K562 (cell line): ENCODE data around the gene MAP3K7CL. TPM values are rescaled to one million over a fixed set of nuclear protein-coding genes. Genes with fewer than 3 reads are reported as not detected.

ENCODE experiments used
- CHD4 ChIP-seq: fragments of 200-600 bp; sonication (generic); IDR thresholded peaks from 3 replicates; pipeline ENCODE4 v1.6.1; 2012; ENCODE audit warnings: low read depth, mild to moderate bottlenecking, mixed read lengths, low read length, inconsistent platforms; ENCODE audit not compliant: insufficient read depth, insufficient replicate concordance, poor library complexity, severe bottlenecking
- FOSL1 ChIP-seq: fragments of 200-800 bp; sonication (Bioruptor generic); conservative IDR thresholded peaks from 2 replicates; pipeline ENCODE4 v1.6.1; 2016; ENCODE audit warnings: missing genetic modification characterization, missing compliant biosample characterization
- RBM17 ChIP-seq: fragments of 200-400 bp; formaldehyde crosslinking; IDR thresholded peaks from 2 replicates; pipeline ENCODE4 v1.6.1; 2017; ENCODE audit warnings: low read depth, mild to moderate bottlenecking, low read length, borderline replicate concordance
- TCF3 ChIP-seq: sonication (generic); formaldehyde crosslinking; IDR thresholded peaks from 2 replicates; pipeline ENCODE4 v1.4.0; 2020; ENCODE audit warnings: mild to moderate bottlenecking, missing genetic modification reagents
- polyA plus RNA-seq, 8 experiments: library from polyadenylated mRNA; depleted of rRNA in 4 of 8; stranded (reverse) in 5 of 8; unstranded in 3 of 8; fragments of >200 nt; fragmentation: Nextera tagmentation in 2 of 8; fragmentation: Illumina TruSeq in 1 of 8; extraction: Ambion mirVana in 2 of 8; extraction: Trizol in 1 of 8; gene quantifications; 2 replicates each; pipeline versions ENCODE4 v1.2.1 to v1.2.3, GENCODE V29; 2011 to 2014; ENCODE audit warnings: inconsistent platforms in 1 of 8, missing spikeins in 1 of 8
- total RNA-seq, 7 experiments: library from RNA; depleted of rRNA in 6 of 7; stranded (reverse); fragments of >200 nt in 6 of 7; fragmentation: Illumina TruSeq in 2 of 7; extraction: Trizol in 2 of 7; gene quantifications; 2 replicates each; pipeline versions ENCODE4 v1.2.1 to v1.2.3, GENCODE V29; 2011 to 2021; ENCODE audit warnings: low replicate concordance in 1 of 7
- TF ChIP-seq, protein P1 (sequence below), 2 experiments: fragments of 450-650 bp; IDR thresholded peaks; 2 replicates each; pipeline ENCODE4 v1.6.1; 2016; ENCODE audit warnings: mild to moderate bottlenecking in 2 of 2, borderline replicate concordance in 1 of 2, low read depth in 1 of 2, moderate library complexity in 1 of 2
- TF ChIP-seq, protein P2 (sequence below): fragments of 250-450 bp; sonication (Bioruptor Pico); IDR thresholded peaks from 2 replicates; pipeline ENCODE4 v1.4.0; 2020; ENCODE audit warnings: mild to moderate bottlenecking, moderate library complexity
- TF ChIP-seq, protein P3 (sequence below): fragments of 200-800 bp; sonication (Bioruptor generic); IDR thresholded peaks from 2 replicates; pipeline ENCODE4 v1.6.1; 2017; ENCODE audit warnings: missing genetic modification characterization, missing compliant biosample characterization
- TF ChIP-seq, protein P4 (sequence below): fragments of 450-650 bp; IDR thresholded peaks from 2 replicates; pipeline ENCODE4 v1.6.1; 2016; ENCODE audit warnings: missing biosample characterization, missing genetic modification characterization
- TF ChIP-seq, protein P5 (sequence below), 2 experiments: fragments of 450-650 bp; IDR thresholded peaks; 2 replicates each; pipeline ENCODE4 v1.6.1; 2018; ENCODE audit warnings: mild to moderate bottlenecking in 2 of 2, low read depth in 1 of 2; ENCODE audit not compliant: partially characterized antibody in 2 of 2

Gene MAP3K7CL
- total and polyA plus RNA-seq, 9 of the 15 experiments (the other 6 are each of a cell fraction or from before 2014, with no cell fraction given), result 0.13 to 0.15 (median 0.14) TPM; not detected in 6

DNA sequence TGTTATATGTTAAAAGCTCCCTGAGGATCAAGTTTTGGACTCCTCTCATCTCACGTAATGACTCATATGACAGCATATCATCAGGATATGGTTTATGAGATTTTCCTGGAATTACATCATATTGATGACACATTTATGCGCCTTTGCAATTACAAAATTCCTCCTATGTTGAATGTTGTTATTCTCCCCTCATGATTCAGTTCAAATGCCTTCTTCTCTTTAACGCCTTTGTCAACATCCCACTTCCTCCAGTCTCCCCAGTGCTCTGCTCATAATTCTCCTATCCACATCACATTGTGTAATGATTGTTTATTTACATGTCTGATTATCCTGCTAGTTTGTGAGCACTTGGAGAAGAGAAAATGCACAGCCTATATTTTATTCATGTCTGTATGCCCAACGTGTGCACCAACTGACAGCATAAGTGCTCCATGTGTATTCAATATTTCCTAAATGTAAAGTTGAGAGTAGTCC lies 87.4 kb downstream of the MAP3K7CL start (continued):
- TF ChIP-seq, protein P1, sequence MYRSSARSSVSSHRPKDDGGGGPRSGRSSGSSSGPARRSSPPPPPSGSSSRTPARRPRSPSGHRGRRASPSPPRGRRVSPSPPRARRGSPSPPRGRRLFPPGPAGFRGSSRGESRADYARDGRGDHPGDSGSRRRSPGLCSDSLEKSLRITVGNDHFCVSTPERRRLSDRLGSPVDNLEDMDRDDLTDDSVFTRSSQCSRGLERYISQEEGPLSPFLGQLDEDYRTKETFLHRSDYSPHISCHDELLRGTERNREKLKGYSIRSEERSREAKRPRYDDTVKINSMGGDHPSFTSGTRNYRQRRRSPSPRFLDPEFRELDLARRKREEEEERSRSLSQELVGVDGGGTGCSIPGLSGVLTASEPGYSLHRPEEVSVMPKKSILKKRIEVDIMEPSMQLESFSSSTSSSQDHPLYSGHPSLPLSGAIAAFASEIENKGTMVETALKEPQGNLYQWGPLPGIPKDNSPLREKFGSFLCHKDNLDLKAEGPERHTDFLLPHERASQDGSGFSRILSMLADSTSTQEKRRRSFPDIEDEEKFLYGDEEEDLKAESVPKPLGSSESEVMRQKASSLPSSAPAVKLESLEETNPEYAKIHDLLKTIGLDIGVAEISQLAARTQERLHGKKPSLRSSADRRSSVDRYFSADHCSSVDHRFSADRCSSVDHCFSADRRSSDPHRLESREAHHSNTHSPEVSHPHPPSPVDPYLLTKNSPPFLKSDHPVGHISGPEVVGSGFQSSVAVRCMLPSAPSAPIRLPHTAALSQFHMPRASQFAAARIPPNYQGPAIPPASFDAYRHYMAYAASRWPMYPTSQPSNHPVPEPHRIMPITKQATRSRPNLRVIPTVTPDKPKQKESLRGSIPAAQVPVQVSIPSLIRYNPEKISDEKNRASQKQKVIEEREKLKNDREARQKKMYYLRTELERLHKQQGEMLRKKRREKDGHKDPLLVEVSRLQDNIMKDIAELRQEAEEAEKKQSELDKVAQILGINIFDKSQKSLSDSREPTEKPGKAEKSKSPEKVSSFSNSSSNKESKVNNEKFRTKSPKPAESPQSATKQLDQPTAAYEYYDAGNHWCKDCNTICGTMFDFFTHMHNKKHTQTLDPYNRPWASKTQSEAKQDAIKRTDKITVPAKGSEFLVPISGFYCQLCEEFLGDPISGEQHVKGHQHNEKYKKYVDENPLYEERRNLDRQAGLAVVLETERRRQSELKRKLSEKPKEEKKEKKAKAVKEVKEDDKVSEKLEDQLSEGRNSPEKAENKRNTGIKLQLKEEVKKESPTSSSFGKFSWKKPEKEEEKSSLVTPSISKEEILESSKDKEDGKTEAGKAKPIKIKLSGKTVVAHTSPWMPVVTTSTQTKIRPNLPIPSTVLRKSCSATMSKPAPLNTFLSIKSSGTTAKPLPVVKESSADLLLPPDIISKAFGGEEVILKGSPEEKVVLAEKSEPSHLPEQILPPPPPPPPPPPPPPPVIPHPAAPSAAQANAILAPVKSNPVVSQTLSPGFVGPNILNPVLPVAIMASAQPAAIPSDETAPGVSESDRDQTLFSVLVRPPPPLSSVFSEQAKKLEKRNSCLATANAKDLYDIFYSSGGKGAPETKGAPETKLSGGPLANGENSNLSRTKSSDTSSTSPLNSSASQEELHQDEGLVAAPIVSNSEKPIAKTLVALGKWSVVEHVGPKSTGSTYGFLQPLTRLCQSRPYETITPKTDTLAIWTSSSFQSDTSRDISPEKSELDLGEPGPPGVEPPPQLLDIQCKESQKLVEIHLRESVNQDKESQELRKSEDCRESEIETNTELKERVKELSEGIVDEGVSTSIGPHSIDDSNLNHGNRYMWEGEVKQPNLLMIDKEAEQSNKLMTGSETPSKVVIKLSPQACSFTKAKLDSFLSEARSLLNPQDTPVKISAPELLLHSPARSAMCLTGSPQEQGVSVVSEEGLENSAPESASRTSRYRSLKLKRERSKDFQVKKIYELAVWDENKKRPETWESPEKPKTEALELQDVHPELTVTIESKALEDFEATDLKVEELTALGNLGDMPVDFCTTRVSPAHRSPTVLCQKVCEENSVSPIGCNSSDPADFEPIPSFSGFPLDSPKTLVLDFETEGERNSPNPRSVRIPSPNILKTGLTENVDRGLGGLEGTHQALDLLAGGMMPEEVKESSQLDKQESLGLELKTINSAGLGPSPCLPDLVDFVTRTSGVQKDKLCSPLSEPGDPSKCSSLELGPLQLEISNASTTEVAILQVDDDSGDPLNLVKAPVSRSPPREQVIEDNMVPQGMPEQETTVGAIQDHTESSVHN (IDR thresholded peaks at IDR 0.05; ENCODE audit: borderline replicate concordance in 1 of 2, low read depth in 1 of 2), result peak in 1 of 2 experiments; percentile 87; a peak in 2 of 4 replicates
- TF ChIP-seq TCF3 (CRISPR knock-in tag) (no peak), RBM17 (no peak), CHD4 (no peak), FOSL1 (tag) (peak; percentile 98)
- TF ChIP-seq, protein P2, sequence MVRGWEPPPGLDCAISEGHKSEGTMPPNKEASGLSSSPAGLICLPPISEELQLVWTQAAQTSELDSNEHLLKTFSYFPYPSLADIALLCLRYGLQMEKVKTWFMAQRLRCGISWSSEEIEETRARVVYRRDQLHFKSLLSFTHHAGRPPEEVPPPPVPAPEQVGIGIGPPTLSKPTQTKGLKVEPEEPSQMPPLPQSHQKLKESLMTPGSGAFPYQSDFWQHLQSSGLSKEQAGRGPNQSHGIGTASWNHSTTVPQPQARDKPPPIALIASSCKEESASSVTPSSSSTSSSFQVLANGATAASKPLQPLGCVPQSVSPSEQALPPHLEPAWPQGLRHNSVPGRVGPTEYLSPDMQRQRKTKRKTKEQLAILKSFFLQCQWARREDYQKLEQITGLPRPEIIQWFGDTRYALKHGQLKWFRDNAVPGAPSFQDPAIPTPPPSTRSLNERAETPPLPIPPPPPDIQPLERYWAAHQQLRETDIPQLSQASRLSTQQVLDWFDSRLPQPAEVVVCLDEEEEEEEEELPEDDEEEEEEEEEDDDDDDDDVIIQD, result no peak
- TF ChIP-seq, protein P3, sequence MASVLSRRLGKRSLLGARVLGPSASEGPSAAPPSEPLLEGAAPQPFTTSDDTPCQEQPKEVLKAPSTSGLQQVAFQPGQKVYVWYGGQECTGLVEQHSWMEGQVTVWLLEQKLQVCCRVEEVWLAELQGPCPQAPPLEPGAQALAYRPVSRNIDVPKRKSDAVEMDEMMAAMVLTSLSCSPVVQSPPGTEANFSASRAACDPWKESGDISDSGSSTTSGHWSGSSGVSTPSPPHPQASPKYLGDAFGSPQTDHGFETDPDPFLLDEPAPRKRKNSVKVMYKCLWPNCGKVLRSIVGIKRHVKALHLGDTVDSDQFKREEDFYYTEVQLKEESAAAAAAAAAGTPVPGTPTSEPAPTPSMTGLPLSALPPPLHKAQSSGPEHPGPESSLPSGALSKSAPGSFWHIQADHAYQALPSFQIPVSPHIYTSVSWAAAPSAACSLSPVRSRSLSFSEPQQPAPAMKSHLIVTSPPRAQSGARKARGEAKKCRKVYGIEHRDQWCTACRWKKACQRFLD (CRISPR knock-in tag), result no peak
- TF ChIP-seq, protein P4, sequence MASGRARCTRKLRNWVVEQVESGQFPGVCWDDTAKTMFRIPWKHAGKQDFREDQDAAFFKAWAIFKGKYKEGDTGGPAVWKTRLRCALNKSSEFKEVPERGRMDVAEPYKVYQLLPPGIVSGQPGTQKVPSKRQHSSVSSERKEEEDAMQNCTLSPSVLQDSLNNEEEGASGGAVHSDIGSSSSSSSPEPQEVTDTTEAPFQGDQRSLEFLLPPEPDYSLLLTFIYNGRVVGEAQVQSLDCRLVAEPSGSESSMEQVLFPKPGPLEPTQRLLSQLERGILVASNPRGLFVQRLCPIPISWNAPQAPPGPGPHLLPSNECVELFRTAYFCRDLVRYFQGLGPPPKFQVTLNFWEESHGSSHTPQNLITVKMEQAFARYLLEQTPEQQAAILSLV (tag), result peak; percentile 50; the same call in 1 of the 2 replicates
- TF ChIP-seq, protein P5, sequence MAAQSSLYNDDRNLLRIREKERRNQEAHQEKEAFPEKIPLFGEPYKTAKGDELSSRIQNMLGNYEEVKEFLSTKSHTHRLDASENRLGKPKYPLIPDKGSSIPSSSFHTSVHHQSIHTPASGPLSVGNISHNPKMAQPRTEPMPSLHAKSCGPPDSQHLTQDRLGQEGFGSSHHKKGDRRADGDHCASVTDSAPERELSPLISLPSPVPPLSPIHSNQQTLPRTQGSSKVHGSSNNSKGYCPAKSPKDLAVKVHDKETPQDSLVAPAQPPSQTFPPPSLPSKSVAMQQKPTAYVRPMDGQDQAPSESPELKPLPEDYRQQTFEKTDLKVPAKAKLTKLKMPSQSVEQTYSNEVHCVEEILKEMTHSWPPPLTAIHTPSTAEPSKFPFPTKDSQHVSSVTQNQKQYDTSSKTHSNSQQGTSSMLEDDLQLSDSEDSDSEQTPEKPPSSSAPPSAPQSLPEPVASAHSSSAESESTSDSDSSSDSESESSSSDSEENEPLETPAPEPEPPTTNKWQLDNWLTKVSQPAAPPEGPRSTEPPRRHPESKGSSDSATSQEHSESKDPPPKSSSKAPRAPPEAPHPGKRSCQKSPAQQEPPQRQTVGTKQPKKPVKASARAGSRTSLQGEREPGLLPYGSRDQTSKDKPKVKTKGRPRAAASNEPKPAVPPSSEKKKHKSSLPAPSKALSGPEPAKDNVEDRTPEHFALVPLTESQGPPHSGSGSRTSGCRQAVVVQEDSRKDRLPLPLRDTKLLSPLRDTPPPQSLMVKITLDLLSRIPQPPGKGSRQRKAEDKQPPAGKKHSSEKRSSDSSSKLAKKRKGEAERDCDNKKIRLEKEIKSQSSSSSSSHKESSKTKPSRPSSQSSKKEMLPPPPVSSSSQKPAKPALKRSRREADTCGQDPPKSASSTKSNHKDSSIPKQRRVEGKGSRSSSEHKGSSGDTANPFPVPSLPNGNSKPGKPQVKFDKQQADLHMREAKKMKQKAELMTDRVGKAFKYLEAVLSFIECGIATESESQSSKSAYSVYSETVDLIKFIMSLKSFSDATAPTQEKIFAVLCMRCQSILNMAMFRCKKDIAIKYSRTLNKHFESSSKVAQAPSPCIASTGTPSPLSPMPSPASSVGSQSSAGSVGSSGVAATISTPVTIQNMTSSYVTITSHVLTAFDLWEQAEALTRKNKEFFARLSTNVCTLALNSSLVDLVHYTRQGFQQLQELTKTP (IDR thresholded peaks at IDR 0.05; ENCODE audit: low read depth in 1 of 2, partially characterized antibody in 2 of 2), result peak in 1 of 2 experiments; percentile 53
